HG03060 (cell line): Measurements from ENCODE around the gene C1orf216.
"Not testable (repeated sequence)": the region's sequence is repeated elsewhere in the genome, so short reads cannot be mapped to it uniquely, and the experiment has no call there.

ENCODE experiments used
- ATAC-seq: cut with Tn5 transposase; IDR thresholded peaks from one replicate; pipeline ENCODE4 v1.9.1; 2021; ENCODE audit warnings: low read depth, moderate number of reproducible peaks; ENCODE audit not compliant: unreplicated experiment

Gene C1orf216

GRCh38 chr1:35707601-35708440 lies 10.9 kb downstream of the C1orf216 start:
- ATAC-seq: no peak

GRCh38 chr1:35706846-35707600 lies 11.7 kb downstream of the C1orf216 start:
- no peak for ATAC-seq

- ATAC-seq: no peak
Measured at GRCh38 chr1:35702508-35702907, 16.2 kb downstream of the C1orf216 start.

GRCh38 chr1:35699152-35699551 lies 19.5 kb downstream of the C1orf216 start:
- not testable (repeated sequence) for ATAC-seq

- no peak for ATAC-seq
Measured at GRCh38 chr1:35692317-35692716, 26.4 kb downstream of the C1orf216 start.

- no peak for ATAC-seq
Measured at GRCh38 chr1:35691571-35692220, 27.0 kb downstream of the C1orf216 start.

- ATAC-seq: no peak
Measured at GRCh38 chr1:35691080-35691479, 27.6 kb downstream of the C1orf216 start.

- not testable (repeated sequence) for ATAC-seq
Measured at GRCh38 chr1:35690103-35690502, 28.6 kb downstream of the C1orf216 start.

GRCh38 chr1:35688161-35688560 lies 30.5 kb downstream of the C1orf216 start:
- no peak for ATAC-seq

GRCh38 chr1:35683012-35683411 lies 35.7 kb downstream of the C1orf216 start:
- no peak for ATAC-seq

GRCh38 chr1:35680271-35680670 lies 38.4 kb downstream of the C1orf216 start:
- no peak for ATAC-seq

GRCh38 chr1:35675773-35676172 lies 42.9 kb downstream of the C1orf216 start:
- no peak for ATAC-seq

GRCh38 chr1:35674111-35674510 lies 44.6 kb downstream of the C1orf216 start:
- no peak for ATAC-seq

GRCh38 chr1:35672116-35672515 lies 46.6 kb downstream of the C1orf216 start:
- no peak for ATAC-seq

- no peak for ATAC-seq
Measured at GRCh38 chr1:35668506-35668905, 50.2 kb downstream of the C1orf216 start.

- no peak for ATAC-seq
Measured at GRCh38 chr1:35666916-35667315, 51.8 kb downstream of the C1orf216 start.

GRCh38 chr1:35666216-35666615 lies 52.5 kb downstream of the C1orf216 start:
- no peak for ATAC-seq
